SH-SY5Y (cell line): Measurements from ENCODE around the gene ZNRF3.

Experiments
- GATA2 ChIP-seq: IDR thresholded peaks from 2 replicates; pipeline ENCODE4 v1.6.1; 2011; ENCODE audit warnings: mild to moderate bottlenecking, low read depth, low read length
- GATA3 ChIP-seq: IDR thresholded peaks from 2 replicates; pipeline ENCODE4 v1.6.1; 2011; ENCODE audit warnings: low read depth, mild to moderate bottlenecking, low read length, moderate library complexity

DNA sequence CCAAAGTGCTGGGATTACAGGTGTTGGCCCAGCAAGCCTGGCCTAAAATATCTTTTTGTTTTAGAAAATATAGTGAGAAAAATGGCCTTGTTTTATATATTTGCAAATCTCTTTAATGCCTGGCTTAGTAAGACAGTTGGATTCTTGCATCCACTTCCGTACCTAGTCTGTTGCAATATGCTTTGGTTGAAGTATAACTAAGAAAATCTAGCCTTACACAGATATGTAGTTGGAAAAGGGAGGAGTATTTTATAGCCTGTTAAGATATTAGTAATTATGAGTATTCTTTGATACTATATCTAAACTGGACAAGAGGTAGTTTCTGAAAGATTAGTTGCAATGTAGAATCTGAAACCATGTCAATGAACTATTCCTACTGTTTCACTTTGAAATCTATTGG lies 65.1 kb downstream of the ZNRF3 start:
- TF ChIP-seq GATA2 (no peak), GATA3 (no peak)
